Skin epidermis (tissue), 12 donors: ENCODE data around the gene CAPN12.

Experiments
- H3K27ac ChIP-seq, 21 experiments: fragments of 200-600 bp; sonication (generic) in 11 of 21; one replicate each; pipeline ENCODE4 v1.5.0; 2020; ENCODE audit warnings: mild to moderate bottlenecking in 3 of 21, inconsistent platforms in 2 of 21, moderate library complexity in 2 of 21
- H3K4me3 ChIP-seq, 7 experiments: fragments of 200-600 bp; sonication (generic) in 2 of 7; one replicate each; pipeline ENCODE4 v1.5.0; 2020; ENCODE audit warnings: inconsistent platforms in 2 of 7, mild to moderate bottlenecking in 2 of 7, moderate library complexity in 1 of 7

CAPN12 gene

DNA sequence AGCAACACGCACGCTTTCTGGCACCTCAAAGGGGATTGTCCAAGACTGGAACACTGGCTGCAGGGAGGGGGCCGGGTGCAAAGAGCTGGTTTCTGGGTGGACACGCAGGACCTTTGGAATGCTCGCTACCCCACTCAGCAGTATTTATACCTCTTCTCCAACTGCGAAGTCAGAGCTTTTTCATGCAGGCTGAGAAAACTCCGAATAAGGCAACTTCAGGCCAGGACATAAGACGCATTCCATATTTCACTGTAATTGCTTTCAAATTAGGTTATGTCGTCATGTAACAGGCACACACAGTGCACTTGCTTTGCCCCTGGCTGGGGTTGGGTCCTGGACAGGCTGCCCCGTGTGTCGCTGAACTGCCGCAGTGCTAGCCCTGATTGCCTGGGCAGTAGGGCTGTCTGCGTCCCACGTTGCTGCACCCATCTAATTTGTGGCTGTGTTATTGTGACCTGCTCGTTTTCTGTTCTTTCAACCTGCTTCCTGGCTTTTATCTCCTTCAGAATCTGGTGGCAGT, 52.3 kb downstream of the CAPN12 start:
- Histone ChIP-seq H3K27ac (peak overlapping the region in 20 of 21 experiments; percentile 5 to 89 (median 77)), H3K4me3 (no peak overlapping the region)

DNA sequence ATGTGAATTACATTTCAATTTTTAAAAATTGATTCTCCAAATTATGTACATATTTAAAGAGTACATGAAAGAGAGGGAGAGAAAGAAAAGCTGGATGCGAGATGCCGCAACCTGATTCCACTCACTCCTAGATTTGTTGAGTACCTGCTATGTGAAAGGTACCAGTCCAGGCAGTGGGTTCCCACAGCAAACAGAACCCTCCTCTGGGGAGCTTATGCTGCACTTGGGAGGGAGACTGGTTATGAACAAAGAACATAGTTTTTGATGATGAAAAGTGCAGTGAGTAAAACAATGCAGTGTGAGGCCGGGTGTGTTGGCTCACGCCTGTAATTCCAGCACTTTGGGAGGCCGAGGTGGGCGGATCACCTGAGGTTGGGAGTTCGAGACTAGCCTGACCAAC, 53.4 kb downstream of the CAPN12 start:
- Histone ChIP-seq H3K4me3 (no peak overlapping the region), H3K27ac (peak overlapping the region in 9 of 21 experiments; percentile 26 to 89 (median 77))

DNA sequence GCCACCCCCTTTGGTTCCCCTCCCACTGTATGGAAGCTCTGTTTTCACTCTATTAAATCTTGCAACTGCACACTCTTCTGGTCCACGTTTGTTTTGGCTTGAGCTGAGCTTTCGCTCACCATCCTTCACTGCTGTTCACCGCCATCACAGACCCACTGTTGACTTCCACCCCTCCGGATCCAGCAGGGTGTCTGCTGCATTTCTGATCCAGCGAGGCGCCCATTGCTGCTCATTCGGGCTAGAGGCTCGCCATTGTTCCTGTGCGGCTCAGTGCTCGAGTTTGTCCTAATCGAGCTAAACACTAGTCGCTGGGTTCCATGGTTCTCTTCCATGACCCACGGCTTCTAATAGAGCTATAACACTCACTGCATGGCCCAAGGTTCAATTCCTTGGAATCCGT, 54.1 kb downstream of the CAPN12 start:
- Histone ChIP-seq H3K27ac (peak overlapping the region in 7 of 21 experiments; percentile 26 to 81 (median 54)), H3K4me3 (no peak overlapping the region)

DNA sequence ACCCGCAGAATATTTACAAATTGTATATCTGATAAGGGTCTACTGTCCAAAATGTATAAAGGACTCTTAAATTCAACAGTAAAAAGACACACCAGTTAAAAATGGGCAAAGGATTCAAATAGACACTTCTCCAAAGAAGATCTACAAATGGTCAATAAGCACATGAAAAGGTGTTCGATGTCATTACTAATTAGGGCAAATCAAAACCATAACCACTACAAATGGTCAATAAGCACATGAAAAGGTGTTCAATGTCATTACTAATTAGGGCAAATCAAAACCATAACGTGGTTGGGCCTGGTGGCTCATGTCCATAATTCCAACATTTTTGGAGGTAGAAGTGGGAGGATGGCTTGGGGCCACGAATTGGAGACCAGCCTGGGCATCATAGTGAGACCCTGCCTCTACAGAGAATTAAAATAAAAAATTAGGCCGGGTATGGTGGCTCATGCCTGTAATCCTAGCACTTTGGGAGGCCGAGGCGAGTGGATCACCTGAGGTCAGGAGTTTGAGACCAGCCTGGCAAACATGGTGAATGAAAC, 56.4 kb downstream of the CAPN12 start:
- Histone ChIP-seq H3K27ac (peak overlapping the region in 10 of 21 experiments; percentile 3 to 98 (median 52)), H3K4me3 (no peak overlapping the region)

DNA sequence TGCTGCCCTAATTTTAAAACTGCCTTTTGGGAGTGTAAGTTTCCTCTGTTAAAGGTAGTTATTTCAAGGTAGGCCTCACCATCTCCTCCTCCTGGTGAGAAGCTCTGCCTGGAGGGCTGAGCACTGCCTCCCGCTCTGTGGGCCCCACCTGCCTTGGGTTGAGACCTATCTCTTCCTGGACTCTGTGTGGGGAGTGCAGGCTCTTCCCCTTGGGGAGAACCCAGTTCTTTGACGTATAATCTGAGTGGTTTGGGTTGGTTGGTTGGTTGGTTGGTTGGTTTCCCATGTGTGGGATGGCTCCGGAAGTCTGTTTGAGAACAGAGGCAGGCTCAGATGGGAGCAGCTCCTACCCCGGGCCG, 57.8 kb downstream of the CAPN12 start:
- Histone ChIP-seq H3K4me3 (no peak overlapping the region), H3K27ac (peak overlapping the region in 20 of 21 experiments; percentile 80 to 98 (median 92))

DNA sequence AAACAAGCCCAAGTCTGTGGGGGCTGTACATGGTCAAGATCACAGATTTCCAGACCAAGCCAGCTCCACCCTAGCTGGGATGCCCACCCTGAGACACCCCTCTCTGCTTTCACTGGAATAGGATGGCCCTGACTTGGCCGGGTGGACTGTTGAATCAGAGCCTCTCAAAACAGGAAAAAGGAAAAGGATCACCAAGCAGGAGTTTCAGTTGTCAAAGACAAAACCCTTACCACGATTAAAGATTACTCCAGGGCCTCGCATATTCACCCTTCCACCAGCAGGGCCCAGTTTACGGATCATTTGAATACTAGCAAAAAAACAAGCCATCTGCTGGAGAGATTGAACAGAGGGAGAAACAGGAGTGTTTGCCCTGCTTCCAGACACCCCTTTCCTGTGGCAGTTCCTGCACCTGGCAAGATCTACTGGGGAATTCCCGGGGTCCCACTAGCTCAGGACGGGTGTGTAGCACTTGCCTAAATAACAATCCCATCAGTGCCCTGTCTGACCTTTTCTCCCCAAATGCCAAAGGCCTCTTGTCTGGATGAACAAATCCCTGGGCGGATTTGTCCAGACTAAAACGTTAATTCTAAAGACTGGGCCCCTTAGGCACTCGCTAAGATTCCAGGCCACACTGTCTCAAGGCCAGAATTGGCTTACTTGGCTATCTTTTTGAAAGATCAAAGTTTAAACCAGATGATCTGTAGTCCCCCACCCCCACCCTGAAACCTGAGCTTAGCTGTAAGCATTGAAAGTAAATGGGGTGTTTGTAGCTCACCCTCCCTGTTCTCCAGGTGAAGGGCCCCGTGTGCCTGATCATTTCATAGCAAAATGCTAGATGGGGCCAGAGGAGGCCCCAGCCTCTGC, 58.4 kb downstream of the CAPN12 start:
- Histone ChIP-seq H3K4me3 (no peak overlapping the region), H3K27ac (peak overlapping the region in 20 of 21 experiments; percentile 80 to 98 (median 92))

DNA sequence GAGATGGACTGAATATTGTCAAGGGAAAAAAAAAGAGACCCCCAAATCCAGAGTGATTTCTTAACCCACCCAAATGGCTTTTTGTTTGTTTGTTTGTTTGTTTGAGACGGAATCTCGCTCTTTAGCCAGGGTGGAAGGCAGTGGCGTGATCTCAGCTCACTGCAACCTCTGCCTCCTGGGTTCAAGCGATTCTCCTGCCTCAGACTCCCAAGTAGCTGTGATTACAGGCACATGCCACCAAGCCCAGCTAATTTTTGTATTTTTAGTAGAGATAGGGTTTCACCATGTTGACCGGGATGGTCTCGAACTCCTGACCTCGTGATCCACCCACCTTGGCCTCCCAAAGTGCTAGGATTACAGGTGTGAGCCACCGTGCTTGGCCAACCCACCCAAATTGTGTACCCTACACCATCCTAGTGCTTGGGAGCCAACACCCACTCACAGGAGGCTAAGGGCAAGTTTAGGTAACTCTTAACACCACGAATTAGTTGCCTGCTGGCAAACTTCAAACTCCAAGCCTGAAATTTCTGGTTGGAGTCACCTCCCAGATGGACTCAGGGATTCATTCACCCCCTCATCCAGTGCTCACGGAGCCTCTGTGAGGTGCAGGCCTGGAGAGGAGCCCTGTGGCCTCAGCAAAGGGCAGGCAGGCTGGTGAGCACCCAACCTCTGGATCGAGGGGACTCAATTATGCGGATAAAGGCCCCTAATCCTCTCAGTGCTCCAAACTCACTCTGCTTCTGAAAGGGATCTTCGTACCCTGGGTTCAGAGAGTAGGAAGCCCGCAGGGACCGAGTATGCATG, 59.2 kb downstream of the CAPN12 start:
- no peak overlapping the region for H3K4me3 ChIP-seq

DNA sequence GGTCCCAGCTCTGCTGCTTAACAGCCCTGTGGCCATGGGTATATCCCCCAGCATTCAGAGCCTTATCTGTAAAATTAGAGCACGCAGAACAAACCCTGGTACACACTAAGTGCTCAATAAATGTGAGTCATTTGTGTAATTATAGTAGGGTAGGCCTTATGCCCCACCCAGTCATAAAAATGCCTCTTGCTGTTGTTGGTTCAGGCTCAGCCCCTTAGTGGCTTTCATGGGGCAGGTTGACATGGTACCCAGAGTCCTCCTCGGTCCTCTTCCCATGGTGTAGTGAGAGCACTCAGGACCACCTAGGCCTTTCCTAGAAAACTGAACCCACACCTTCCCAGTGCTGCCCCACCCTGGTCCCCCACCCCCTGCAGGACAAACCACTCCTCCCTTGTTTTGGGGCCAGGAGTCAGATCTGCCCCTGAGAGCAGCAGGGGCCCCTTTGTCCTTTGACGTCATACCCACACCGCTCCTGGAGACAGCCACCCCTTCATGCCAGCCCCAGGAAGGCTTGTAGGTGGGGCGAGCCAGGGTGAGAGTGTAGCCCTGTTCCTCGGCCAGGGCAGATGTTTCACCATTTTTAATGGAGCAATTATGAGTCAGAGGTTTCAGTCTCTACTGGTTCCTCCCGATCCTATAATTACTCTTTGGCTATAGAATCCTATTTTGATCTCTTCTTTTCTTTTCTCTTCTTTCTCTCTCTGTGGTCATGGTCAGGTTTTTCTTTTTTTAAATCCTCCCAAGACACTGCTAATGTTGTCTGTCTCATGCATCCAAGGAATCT, 60.0 kb downstream of the CAPN12 start:
- H3K27ac ChIP-seq, result peak overlapping the region; percentile 45 to 98 (median 92)
- no peak overlapping the region for H3K4me3 ChIP-seq

More for the DNA sequence above, 59.2 kb downstream of the CAPN12 start:
- peak overlapping the region; percentile 45 to 98 (median 92) for H3K27ac ChIP-seq

DNA sequence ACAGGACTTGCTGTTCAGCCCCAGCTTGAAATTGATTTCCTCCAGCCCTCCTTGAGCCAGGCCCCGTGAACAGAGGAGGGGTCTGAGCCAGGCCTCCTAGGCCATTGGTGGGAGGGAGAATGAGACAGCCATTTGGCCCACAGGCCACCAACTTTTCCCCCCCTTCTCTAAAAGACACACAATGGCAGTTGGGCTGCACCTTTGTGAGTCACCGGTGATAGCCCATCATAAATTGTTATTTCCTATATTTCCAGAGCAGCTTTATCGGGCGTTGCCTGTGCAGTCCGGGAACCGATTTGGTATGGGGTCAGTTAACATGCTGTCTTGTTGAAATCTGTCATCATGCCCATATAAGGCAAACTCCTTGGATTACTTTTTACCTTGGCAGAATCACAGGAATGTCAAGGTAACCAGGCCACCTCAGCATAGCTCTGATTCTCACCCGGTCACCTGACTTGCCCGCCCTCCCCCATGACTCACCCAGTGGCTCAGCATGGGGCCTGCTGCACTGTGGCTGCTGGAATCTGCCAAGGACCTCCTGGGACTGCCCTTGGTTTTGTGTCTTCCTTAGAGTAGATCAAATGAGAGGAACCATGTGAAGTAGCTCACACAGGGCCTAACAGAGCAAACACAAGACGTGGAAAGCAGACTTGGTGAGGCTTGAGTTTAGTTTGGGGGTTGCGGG, 60.7 kb downstream of the CAPN12 start:
- peak overlapping the region; percentile 49 to 98 (median 92) for H3K27ac ChIP-seq
- H3K4me3 ChIP-seq, result no peak overlapping the region

DNA sequence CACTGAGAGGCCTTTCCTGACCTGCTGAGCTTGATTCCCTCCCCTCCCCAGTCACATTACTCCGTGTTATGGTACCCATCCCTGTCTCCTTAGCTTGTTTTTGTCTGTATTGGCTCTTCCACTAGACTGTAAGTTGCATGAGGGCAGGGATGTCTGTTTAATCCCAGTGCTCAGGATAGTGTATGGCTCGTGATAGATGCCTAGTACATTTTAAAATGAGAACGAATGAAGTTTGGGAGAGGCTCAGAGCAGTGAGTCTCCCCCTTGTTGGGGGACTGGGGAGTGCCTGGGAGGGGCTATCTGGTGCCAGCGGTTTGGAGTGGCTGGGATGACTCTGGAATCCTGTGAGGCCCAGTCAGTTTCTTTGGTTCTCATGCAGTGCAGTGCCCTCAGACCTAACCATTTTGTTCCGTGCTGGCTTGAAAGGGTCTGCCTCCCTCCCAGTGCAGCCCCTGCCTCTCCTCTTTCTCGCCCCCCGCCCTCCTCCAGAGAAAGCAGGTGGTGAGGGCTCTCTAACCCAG, 61.3 kb downstream of the CAPN12 start:
- Histone ChIP-seq H3K4me3 (no peak overlapping the region), H3K27ac (peak overlapping the region; percentile 49 to 98 (median 92))

DNA sequence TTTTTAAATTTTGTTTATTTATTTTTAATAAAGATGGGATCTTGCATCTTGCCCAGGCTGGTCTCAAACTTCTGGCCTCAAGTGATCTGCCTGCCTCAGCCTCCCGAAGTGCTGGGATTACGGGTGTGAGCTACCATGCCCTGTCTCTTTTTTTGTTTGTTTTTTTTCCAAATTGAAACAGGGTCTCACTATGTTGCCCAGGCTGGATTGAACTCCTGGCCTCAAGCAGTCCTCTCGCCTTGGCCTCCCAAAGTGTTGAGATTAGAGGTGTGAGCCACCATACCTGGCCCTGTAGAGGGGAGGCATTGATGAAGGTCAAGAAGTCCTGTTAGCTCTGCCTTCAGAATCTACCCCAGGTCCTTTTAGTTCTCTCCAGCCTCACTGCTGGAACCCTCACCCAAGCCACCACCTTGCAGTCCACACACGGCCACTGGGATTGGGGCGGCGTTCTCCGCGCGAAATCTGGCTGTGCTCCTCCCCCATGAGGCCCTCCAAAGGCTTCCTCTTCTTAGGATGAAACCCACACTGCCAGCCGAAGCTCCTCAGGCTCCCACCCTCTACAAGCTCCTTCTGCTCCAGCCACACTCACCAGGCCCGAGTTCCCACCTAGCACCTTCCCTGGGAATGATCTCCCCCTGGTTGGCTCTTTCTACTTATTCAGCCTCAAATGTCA, 61.9 kb downstream of the CAPN12 start:
- H3K27ac ChIP-seq, result peak overlapping the region in 20 of 21 experiments; percentile 80 to 98 (median 92)
- H3K4me3 ChIP-seq, result no peak overlapping the region
